Thyroid gland (tissue), 4 donors: ENCODE measurements around the gene GALNT18.

Experiments
- POLR2A ChIP-seq, 2 donors: fragments of 450-650 bp; IDR thresholded peaks; one replicate each; pipeline ENCODE4 v1.6.1; 2017; ENCODE audit warnings: antibody characterized with exemption in 2 of 2, mild to moderate bottlenecking in 2 of 2, moderate library complexity in 1 of 2
- TF ChIP-seq, protein P1 (sequence below), 6 experiments: fragments of 200-600 bp in 3 of 6; fragments of 450-650 bp in 3 of 6; sonication (generic) in 3 of 6; IDR thresholded peaks; one replicate each; pipeline ENCODE4 v1.5.1; 2016 to 2019; ENCODE audit warnings: antibody characterized with exemption in 6 of 6, mild to moderate bottlenecking in 2 of 6, inconsistent platforms in 1 of 6, moderate library complexity in 1 of 6

DNA sequence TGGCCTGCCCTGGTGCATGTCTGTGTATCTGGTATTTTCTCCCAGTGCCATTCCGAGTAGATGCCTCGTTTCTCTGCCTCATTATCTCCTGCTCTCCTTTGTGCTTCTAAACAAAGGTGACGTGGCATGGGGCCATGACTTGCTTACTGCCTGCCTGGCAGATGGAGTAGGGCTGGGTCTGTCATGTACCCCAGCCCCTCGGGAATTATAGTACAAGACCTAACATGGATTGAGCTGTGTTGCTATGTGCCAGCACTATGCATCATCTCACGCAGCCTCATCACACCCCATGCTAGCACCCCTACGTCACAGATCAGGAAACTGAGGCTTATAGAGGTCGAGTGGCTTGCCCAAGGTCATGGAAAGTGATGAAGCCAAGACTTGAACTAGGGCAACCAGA is 88.1 kb downstream of the GALNT18 start:
- TF ChIP-seq, protein P1, sequence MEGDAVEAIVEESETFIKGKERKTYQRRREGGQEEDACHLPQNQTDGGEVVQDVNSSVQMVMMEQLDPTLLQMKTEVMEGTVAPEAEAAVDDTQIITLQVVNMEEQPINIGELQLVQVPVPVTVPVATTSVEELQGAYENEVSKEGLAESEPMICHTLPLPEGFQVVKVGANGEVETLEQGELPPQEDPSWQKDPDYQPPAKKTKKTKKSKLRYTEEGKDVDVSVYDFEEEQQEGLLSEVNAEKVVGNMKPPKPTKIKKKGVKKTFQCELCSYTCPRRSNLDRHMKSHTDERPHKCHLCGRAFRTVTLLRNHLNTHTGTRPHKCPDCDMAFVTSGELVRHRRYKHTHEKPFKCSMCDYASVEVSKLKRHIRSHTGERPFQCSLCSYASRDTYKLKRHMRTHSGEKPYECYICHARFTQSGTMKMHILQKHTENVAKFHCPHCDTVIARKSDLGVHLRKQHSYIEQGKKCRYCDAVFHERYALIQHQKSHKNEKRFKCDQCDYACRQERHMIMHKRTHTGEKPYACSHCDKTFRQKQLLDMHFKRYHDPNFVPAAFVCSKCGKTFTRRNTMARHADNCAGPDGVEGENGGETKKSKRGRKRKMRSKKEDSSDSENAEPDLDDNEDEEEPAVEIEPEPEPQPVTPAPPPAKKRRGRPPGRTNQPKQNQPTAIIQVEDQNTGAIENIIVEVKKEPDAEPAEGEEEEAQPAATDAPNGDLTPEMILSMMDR (IDR thresholded peaks at IDR 0.05): no peak
- no peak for TF ChIP-seq POLR2A (IDR thresholded peaks at IDR 0.05)
